ENCODE results near the gene DDB1. TPM values are rescaled to one million over a fixed set of nuclear protein-coding genes. Genes with fewer than 3 reads are reported as not detected.

The DDB1 gene
- total and polyA plus RNA-seq, 2 of the 13 experiments (the other 11 are each of a cell fraction or from before 2014, with no cell fraction given) = 217 to 266 TPM

GRCh38 chr11:61378713-61379313 lies 45.9 kb upstream of the DDB1 start (continued):
- TF ChIP-seq THAP11 (CRISPR knock-in tag; IDR thresholded peaks at IDR 0.05) (no peak), ZNF121 (CRISPR knock-in tag; IDR thresholded peaks at IDR 0.05) (0 out of 2 replicates have a peak, but pooled peaks have one; percentile 27), ZNF629 (CRISPR knock-in tag; conservative IDR thresholded peaks at IDR 0.05) (no peak), SATB2 (CRISPR knock-in tag; IDR thresholded peaks at IDR 0.05) (no peak), SRSF9 (IDR thresholded peaks at IDR 0.05; ENCODE audit: borderline replicate concordance, insufficient read depth, low read depth, low read length, poor library complexity, severe bottlenecking) (no peak), SNAPC5 (CRISPR knock-in tag; IDR thresholded peaks at IDR 0.05; ENCODE audit: borderline replicate concordance) (no peak)

GRCh38 chr11:61377461-61378160 lies 44.7 kb upstream of the DDB1 start:
- Histone ChIP-seq H3K4me3 (replicated peaks in 1 of 3; ENCODE audit: insufficient read depth in 1 of 3, low read depth in 2 of 3, low read length in 3 of 3) (no peak overlapping the region), H3K9ac (ENCODE audit: insufficient read depth, low read depth, low read length) (no peak overlapping the region), H3K4me2 (ENCODE audit: low read depth, low read length) (no peak overlapping the region), H3K4me1 (ENCODE audit: insufficient read depth, low read length) (peaks cover 10% of the 10 kb centered on the region), H2AFZ (ENCODE audit: low read length) (no peak overlapping the region), H3K36me3 (replicated peaks in 1 of 2; ENCODE audit: control insufficient read depth in 1 of 2, insufficient read depth in 2 of 2, low read length in 2 of 2) (no peaks in the 10 kb centered on the region), H3K9me3 (ENCODE audit: low read length) (peaks cover 3% of the 10 kb centered on the region; the same call in 1 of the 2 replicates), H3K79me2 (ENCODE audit: insufficient read depth, low read length) (no peaks in the 10 kb centered on the region), H3K27ac (ENCODE audit: extremely low read length, insufficient read depth, low read length) (no peak overlapping the region), H3K27me3 (ENCODE audit: control insufficient read depth in 1 of 2, insufficient read depth in 2 of 2, low read length in 2 of 2) (no peaks in the 10 kb centered on the region), H4K20me1 (ENCODE audit: insufficient read depth, low read length) (no peaks in the 10 kb centered on the region)
- CTCF ChIA-PET (ENCODE audit: low intra/inter-chr PET ratio, low total read pairs) = no interaction called here
- FAIRE-seq = no peak
- POLR2A ChIA-PET = interaction anchor here (1.8 kb wide), 1 partner anchor 16 kb away, joined by 14 read pairs; the partner anchor contains the start of genes CYB561A3 and TMEM138
- in situ Hi-C loops (cut with HindIII; ENCODE audit: extremely low pct_ligation_motif_present, low pct_unique_long_range_greater_than_20kb) (no loop called here), intact Hi-C loops (cut with micrococcal nuclease; ENCODE audit: unreplicated experiment) (no loop called here)
- no peak for DNase-seq (ENCODE audit: low spot score)
- WGBS (ENCODE audit: low lambda C conversion rate) = 93% methylated on average over 6 of the region's 6 CpGs
- no TSS peak for BruUV-seq (replicated peaks)
- no peak for ATAC-seq
- TF ChIP-seq SKI (IDR thresholded peaks at IDR 0.05; ENCODE audit: partially characterized antibody) (no peak), ZNF605 (CRISPR knock-in tag; IDR thresholded peaks at IDR 0.05) (no peak)
